ENCODE results near the gene JPH3.

DNA sequence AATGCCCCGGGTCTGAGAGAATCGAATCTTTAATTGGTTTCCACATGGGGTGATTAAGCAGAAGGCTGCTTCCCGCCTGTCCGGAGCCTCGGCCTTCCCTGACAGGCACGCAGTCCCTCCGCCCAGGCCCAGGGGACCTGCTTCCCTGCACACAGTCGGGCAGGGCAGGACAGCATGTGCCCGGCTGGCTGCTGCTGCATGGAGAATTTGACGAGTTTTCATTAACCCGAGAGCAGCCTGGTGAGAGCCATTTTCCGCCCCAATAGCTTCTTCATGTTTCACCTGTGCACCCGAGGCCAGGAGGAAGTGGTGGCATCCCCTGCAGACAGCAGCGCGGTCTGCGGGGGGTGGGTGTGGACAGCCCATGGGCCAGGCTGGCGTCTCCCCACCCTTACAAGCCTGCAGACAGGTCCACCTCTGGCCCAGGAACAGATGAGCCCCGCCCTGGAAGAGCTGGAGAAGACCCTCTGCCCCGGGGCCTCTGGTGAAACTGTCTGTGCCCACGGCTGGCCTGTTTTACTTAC is 96.4 kb downstream of the JPH3 start:
- TF ChIP-seq, protein P1, sequence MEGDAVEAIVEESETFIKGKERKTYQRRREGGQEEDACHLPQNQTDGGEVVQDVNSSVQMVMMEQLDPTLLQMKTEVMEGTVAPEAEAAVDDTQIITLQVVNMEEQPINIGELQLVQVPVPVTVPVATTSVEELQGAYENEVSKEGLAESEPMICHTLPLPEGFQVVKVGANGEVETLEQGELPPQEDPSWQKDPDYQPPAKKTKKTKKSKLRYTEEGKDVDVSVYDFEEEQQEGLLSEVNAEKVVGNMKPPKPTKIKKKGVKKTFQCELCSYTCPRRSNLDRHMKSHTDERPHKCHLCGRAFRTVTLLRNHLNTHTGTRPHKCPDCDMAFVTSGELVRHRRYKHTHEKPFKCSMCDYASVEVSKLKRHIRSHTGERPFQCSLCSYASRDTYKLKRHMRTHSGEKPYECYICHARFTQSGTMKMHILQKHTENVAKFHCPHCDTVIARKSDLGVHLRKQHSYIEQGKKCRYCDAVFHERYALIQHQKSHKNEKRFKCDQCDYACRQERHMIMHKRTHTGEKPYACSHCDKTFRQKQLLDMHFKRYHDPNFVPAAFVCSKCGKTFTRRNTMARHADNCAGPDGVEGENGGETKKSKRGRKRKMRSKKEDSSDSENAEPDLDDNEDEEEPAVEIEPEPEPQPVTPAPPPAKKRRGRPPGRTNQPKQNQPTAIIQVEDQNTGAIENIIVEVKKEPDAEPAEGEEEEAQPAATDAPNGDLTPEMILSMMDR (IDR thresholded peaks at IDR 0.05) = no peak
- TF ChIP-seq POLR2A (IDR thresholded peaks at IDR 0.05) = no peak
